Fibroblast of lung (primary cell): Measurements from ENCODE around the gene NTRK2. TPM values are rescaled to one million over a fixed set of nuclear protein-coding genes. Genes with fewer than 3 reads are reported as not detected.

Source experiments
- DNase-seq, 2 donors: peaks; one replicate each; pipeline versions ENCODE4 v3.0.0 to v3.0.0-alpha.2; 2010; ENCODE audit warnings: low read depth in 2 of 2
- H2AFZ ChIP-seq: 2 replicates; pipeline ENCODE4 v1.5.1; 2012; ENCODE audit warnings: low read length, control low read depth, inconsistent platforms
- H3K27ac ChIP-seq: 2 replicates; pipeline ENCODE4 v1.5.1; 2011; ENCODE audit warnings: low read length, control low read depth; ENCODE audit not compliant: insufficient read depth
- H3K27me3 ChIP-seq: 2 replicates; pipeline ENCODE4 v1.5.1; 2011; ENCODE audit warnings: mild to moderate bottlenecking, low read length; ENCODE audit not compliant: control insufficient read depth, insufficient read depth
- H3K36me3 ChIP-seq: 2 replicates; pipeline ENCODE4 v1.5.1; 2011; ENCODE audit warnings: low read length; ENCODE audit not compliant: control insufficient read depth, insufficient read depth
- H3K4me1 ChIP-seq: 2 replicates; pipeline ENCODE4 v1.5.1; 2011; ENCODE audit warnings: low read length; ENCODE audit not compliant: control insufficient read depth, insufficient read depth; ENCODE audit errors: extremely low read depth
- H3K4me2 ChIP-seq: 2 replicates; pipeline ENCODE4 v1.5.1; 2011; ENCODE audit warnings: low read length, control low read depth; ENCODE audit not compliant: insufficient read depth; ENCODE audit errors: extremely low read depth
- H3K4me3 ChIP-seq, 4 experiments: fragments of 200-600 bp in 1 of 4; sonication (generic) in 1 of 4; replicated peaks in 1 of 4; 2 replicates each; pipeline ENCODE4 v1.5.1; 2011 to 2016; ENCODE audit warnings: low read length in 4 of 4, low read depth in 3 of 4, mild to moderate bottlenecking in 3 of 4, control low read depth in 2 of 4, inconsistent platforms in 1 of 4, mixed read lengths in 1 of 4; ENCODE audit not compliant: insufficient read depth in 1 of 4; ENCODE audit errors: control extremely low read depth in 1 of 4
- H3K79me2 ChIP-seq: 2 replicates; pipeline ENCODE4 v1.5.1; 2012; ENCODE audit warnings: mild to moderate bottlenecking, low read length, inconsistent platforms; ENCODE audit not compliant: control insufficient read depth, insufficient read depth
- H3K9ac ChIP-seq: 2 replicates; pipeline ENCODE4 v1.5.1; 2011; ENCODE audit warnings: mild to moderate bottlenecking, low read length, control low read depth; ENCODE audit not compliant: insufficient read depth
- H3K9me3 ChIP-seq: 2 replicates; pipeline ENCODE4 v1.5.1; 2012; ENCODE audit warnings: low read depth, low read length; ENCODE audit not compliant: control insufficient read depth, insufficient read depth
- H4K20me1 ChIP-seq: 2 replicates; pipeline ENCODE4 v1.5.1; 2011; ENCODE audit warnings: low read length; ENCODE audit not compliant: control insufficient read depth, insufficient read depth; ENCODE audit errors: extremely low read depth
- CTCF ChIP-seq, 2 donors: IDR thresholded peaks in 1 of 2; conservative IDR thresholded peaks in 1 of 2; 1 replicate in 1 of 2; 2 replicates in 1 of 2; pipeline ENCODE4 v1.5.1; 2011 to 2012; ENCODE audit warnings: low read length in 2 of 2, control low read depth in 1 of 2, inconsistent platforms in 1 of 2, low read depth in 1 of 2, mild to moderate bottlenecking in 1 of 2
- EZH2 ChIP-seq: IDR thresholded peaks from 2 replicates; pipeline ENCODE4 v1.5.1; 2012; ENCODE audit warnings: low read length, control low read depth, mild to moderate bottlenecking; ENCODE audit errors: missing control alignments
- polyA minus RNA-seq: library from RNA; depleted of rRNA, polyadenylated mRNA; stranded (reverse); fragments of >200 nt; gene quantifications from 2 replicates; pipeline ENCODE4 v1.2.3, GENCODE V29; 2011; ENCODE audit warnings: low replicate concordance
- polyA plus RNA-seq, 2 donors: library from polyadenylated mRNA; depleted of rRNA in 1 of 2; stranded (reverse) in 1 of 2; unstranded in 1 of 2; fragments of >200 nt; gene quantifications; 2 replicates each; pipeline ENCODE4 v1.2.1, GENCODE V29; 2011 to 2012; ENCODE audit warnings: missing spikeins in 1 of 2
- total RNA-seq: library from RNA; depleted of rRNA; stranded (reverse); fragments of >200 nt; gene quantifications from 2 replicates; pipeline ENCODE4 v1.2.1, GENCODE V29; 2014

The NTRK2 gene
- total RNA-seq (0.26 and 0.66 TPM in 2 replicates), polyA plus RNA-seq (0.70 and 1.1 TPM in 2 replicates), polyA minus RNA-seq (0.75 and 1.1 TPM in 2 replicates)
- 0.25 and 0.45 TPM in 2 replicates for polyA plus RNA-seq (2012)

- Histone ChIP-seq H2AFZ (peak within 1 kb of the TSS; percentile 74), H3K4me2 (peak within 1 kb of the TSS; percentile 75), H3K9me3 (no peaks in the 10 kb centered on the region), H3K36me3 (no peaks in the 10 kb centered on the region), H3K4me1 (no peaks in the 10 kb centered on the region), H3K27ac (no peak within 1 kb of the TSS), H4K20me1 (no peaks in the 10 kb centered on the region), H3K9ac (no peak within 1 kb of the TSS), H3K79me2 (no peaks in the 10 kb centered on the region), H3K4me3 (peak within 1 kb of the TSS; percentile 43 to 54 (median 50)), H3K27me3 (peaks cover 23% of the 10 kb centered on the region)
- no peak for TF ChIP-seq EZH2
- no peak for TF ChIP-seq CTCF (conservative IDR thresholded peaks at IDR 0.05 in 1 of 2, IDR thresholded peaks at IDR 0.05 in 1 of 2; ENCODE audit: low read depth in 1 of 2, low read length in 2 of 2)
- DNase-seq: peak; percentile 16 to 46
Measured at GRCh38 chr9:84669288-84670137, at the start of gene NTRK2. Gene NTRK2, plus strand, starts transcription at chr9:84669729. Its CDS starts 1,020 bp downstream, at chr9:84670749.

- Histone ChIP-seq H2AFZ (no peak overlapping the region), H3K4me1 (no peaks in the 10 kb centered on the region), H3K9ac (no peak overlapping the region), H3K36me3 (no peaks in the 10 kb centered on the region), H4K20me1 (no peaks in the 10 kb centered on the region), H3K4me2 (no peak overlapping the region), H3K4me3 (no peak overlapping the region), H3K27me3 (no peaks in the 10 kb centered on the region), H3K79me2 (no peaks in the 10 kb centered on the region), H3K9me3 (no peaks in the 10 kb centered on the region), H3K27ac (no peak overlapping the region)
- no peak for DNase-seq
- TF ChIP-seq CTCF (conservative IDR thresholded peaks at IDR 0.05 in 1 of 2, IDR thresholded peaks at IDR 0.05 in 1 of 2; ENCODE audit: low read depth in 1 of 2, low read length in 2 of 2): no peak
- no peak for TF ChIP-seq EZH2
Measured at GRCh38 chr9:84620338-84620737, 49.2 kb upstream of the NTRK2 start.

- H3K79me2 ChIP-seq: no peaks in the 10 kb centered on the region
- H3K4me1 ChIP-seq: no peaks in the 10 kb centered on the region
- H2AFZ ChIP-seq: no peak overlapping the region
- H3K36me3 ChIP-seq: no peaks in the 10 kb centered on the region
- no peaks in the 10 kb centered on the region for H3K9me3 ChIP-seq
- no peak overlapping the region for H3K4me2 ChIP-seq
- DNase-seq: no peak
- H3K27me3 ChIP-seq: no peaks in the 10 kb centered on the region
- H3K27ac ChIP-seq: no peak overlapping the region
- H4K20me1 ChIP-seq: no peaks in the 10 kb centered on the region
- H3K4me3 ChIP-seq: no peak overlapping the region
- TF ChIP-seq EZH2 (no peak), CTCF (conservative IDR thresholded peaks at IDR 0.05 in 1 of 2, IDR thresholded peaks at IDR 0.05 in 1 of 2; ENCODE audit: low read depth in 1 of 2, low read length in 2 of 2) (no peak)
- no peak overlapping the region for H3K9ac ChIP-seq
Measured at GRCh38 chr9:84621811-84622210, 47.7 kb upstream of the NTRK2 start.
